ENCODE data around the gene HPCAL1. TPM values are rescaled to one million over a fixed set of nuclear protein-coding genes. Genes with fewer than 3 reads are reported as not detected.
A peak's percentile ranks its signal among the peaks of the same experiment; 100 is the strongest.

The HPCAL1 gene
- total RNA-seq, 1 donor from 2014 or later = 72.2 TPM

GRCh38 chr2:10408649-10409579, 106.2 kb downstream of the HPCAL1 start:
- peak; percentile 88 for DNase-seq

GRCh38 chr2:10410001-10410822, 107.5 kb downstream of the HPCAL1 start:
- peak; percentile 24 for DNase-seq

GRCh38 chr2:10410823-10411437, 108.2 kb downstream of the HPCAL1 start:
- no peak for DNase-seq

- no peak for DNase-seq
Observed at GRCh38 chr2:10411557-10411956, 108.9 kb downstream of the HPCAL1 start.

GRCh38 chr2:10412380-10412779, 109.7 kb downstream of the HPCAL1 start:
- DNase-seq = peak; percentile 68

GRCh38 chr2:10413503-10413902, 110.8 kb downstream of the HPCAL1 start:
- DNase-seq = no peak

GRCh38 chr2:10413991-10414451, 111.3 kb downstream of the HPCAL1 start:
- no peak for DNase-seq

- DNase-seq = no peak
Observed at GRCh38 chr2:10414591-10414990, 111.9 kb downstream of the HPCAL1 start.

GRCh38 chr2:10415048-10415447, 112.3 kb downstream of the HPCAL1 start:
- DNase-seq = no peak

GRCh38 chr2:10415640-10416039, 112.9 kb downstream of the HPCAL1 start:
- no peak for DNase-seq

- DNase-seq = no peak
Observed at GRCh38 chr2:10417551-10418335, 115.0 kb downstream of the HPCAL1 start.

- DNase-seq = no peak
Observed at GRCh38 chr2:10419553-10420257, 117.0 kb downstream of the HPCAL1 start.

- no peak for DNase-seq
Observed at GRCh38 chr2:10422251-10422650, 119.5 kb downstream of the HPCAL1 start.

GRCh38 chr2:10422732-10423399, 120.2 kb downstream of the HPCAL1 start:
- no peak for DNase-seq

GRCh38 chr2:10423400-10423774, 120.7 kb downstream of the HPCAL1 start:
- no peak for DNase-seq

- DNase-seq = no peak
Observed at GRCh38 chr2:10424051-10424450, 121.3 kb downstream of the HPCAL1 start.

GRCh38 chr2:10424916-10425505, 122.3 kb downstream of the HPCAL1 start:
- DNase-seq = no peak

GRCh38 chr2:10425699-10426098, 123.0 kb downstream of the HPCAL1 start:
- no peak for DNase-seq

GRCh38 chr2:10426726-10427617, 124.3 kb downstream of the HPCAL1 start:
- no peak for DNase-seq

GRCh38 chr2:10427618-10427949, 124.9 kb downstream of the HPCAL1 start:
- DNase-seq = no peak

Measured in dermis blood vessel endothelial cell (primary cell).